Measurements from ENCODE around the gene TROAP.
"Not testable (repeated sequence)": the region's sequence is repeated elsewhere in the genome, so short reads cannot be mapped to it uniquely, and the experiment has no call there.

The TROAP gene

GRCh38 chr12:49330631-49331379 lies 7.8 kb downstream of the TROAP start:
- no peak for DNase-seq

GRCh38 chr12:49331380-49332222 lies 8.5 kb downstream of the TROAP start:
- DNase-seq: no peak

- DNase-seq: no peak
These were observed 9.4 kb downstream of the TROAP start for GRCh38 chr12:49332441-49332861.

- no peak for DNase-seq
These were observed 9.9 kb downstream of the TROAP start for GRCh38 chr12:49332891-49333371.

- not testable (repeated sequence) for DNase-seq
These were observed 10.7 kb downstream of the TROAP start for GRCh38 chr12:49333778-49334177.

- no peak for DNase-seq
These were observed 11.2 kb downstream of the TROAP start for GRCh38 chr12:49334226-49334625.

GRCh38 chr12:49334681-49335080 lies 11.6 kb downstream of the TROAP start:
- DNase-seq: no peak

GRCh38 chr12:49335118-49335954 lies 12.3 kb downstream of the TROAP start:
- no peak for DNase-seq

- no peak for DNase-seq
These were observed 13.0 kb downstream of the TROAP start for GRCh38 chr12:49335955-49336644.

- peak; percentile 42 for DNase-seq
These were observed 13.9 kb downstream of the TROAP start, which contains the start of gene C1QL4 for GRCh38 chr12:49336645-49337584. Gene C1QL4, minus strand, starts transcription at chr12:49337188. Its CDS starts 711 bp downstream, at chr12:49336477.

GRCh38 chr12:49338830-49339463 lies 15.9 kb downstream of the TROAP start:
- no peak for DNase-seq

- DNase-seq: no peak
These were observed 16.4 kb downstream of the TROAP start for GRCh38 chr12:49339464-49339861.

- no peak for DNase-seq
These were observed 17.2 kb downstream of the TROAP start for GRCh38 chr12:49340095-49340870.

GRCh38 chr12:49340971-49341776 lies 18.1 kb downstream of the TROAP start:
- DNase-seq: no peak

GRCh38 chr12:49341777-49342065 lies 18.7 kb downstream of the TROAP start:
- no peak for DNase-seq

GRCh38 chr12:49342066-49342913 lies 19.2 kb downstream of the TROAP start:
- DNase-seq: peak; percentile 62

- DNase-seq: no peak
These were observed 20.1 kb downstream of the TROAP start for GRCh38 chr12:49342914-49343731.

Measured in KG1 (cell line).